DMS79 (cell line): ENCODE results near the gene ABCF2.

Experiments used
- DNase-seq: peaks from one replicate; lab custom pipeline; 2025; lab: John Stamatoyannopoulos, UW

ABCF2 gene

DNA sequence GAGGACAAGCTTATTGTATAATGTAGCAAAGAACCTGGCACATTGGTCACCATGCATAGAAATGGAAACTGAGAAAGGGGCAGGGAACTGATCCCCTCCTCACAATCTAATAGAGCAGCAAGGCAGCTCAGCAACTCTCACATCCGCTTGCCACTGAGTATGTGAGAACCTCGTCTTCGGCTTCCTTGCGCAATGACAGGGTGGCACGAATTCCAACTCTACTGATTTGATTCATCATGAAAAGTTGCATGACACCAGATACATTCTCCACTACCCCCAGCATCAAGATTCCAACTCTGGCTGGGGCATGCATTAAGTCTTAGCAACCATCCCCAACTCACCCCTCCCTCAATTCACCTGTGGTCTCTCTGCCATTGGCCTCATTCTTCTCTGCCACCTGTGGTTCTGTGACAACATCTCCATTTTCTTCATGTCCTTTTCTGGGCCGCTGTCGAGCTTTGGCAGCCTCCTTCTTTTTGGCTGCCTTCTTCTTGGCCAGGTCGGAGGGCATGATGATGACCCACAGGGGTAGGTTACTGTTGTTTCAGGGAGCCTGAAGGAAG is 976 bp downstream of the ABCF2 start:
- no peak for DNase-seq

DNA sequence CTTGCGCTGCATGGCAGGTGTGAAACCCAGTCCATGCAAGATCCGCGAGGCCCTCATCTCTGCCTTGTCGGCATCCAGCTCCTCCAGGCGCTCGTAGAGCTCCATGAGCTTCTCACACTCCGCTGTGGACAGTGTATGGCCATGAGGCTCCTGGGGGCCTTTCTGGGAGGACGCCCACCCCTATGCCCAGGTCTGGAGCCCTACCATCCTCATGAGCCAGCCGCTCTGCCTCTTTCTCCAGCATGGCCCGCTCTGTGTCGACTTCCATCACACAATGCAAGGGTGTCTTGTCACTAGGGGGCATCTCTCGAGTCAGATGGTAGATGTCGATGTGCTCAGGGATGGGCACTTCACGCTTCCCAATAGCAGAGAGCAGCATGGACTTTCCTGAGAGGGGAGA is 3.3 kb downstream of the ABCF2 start:
- DNase-seq: no peak

DNA sequence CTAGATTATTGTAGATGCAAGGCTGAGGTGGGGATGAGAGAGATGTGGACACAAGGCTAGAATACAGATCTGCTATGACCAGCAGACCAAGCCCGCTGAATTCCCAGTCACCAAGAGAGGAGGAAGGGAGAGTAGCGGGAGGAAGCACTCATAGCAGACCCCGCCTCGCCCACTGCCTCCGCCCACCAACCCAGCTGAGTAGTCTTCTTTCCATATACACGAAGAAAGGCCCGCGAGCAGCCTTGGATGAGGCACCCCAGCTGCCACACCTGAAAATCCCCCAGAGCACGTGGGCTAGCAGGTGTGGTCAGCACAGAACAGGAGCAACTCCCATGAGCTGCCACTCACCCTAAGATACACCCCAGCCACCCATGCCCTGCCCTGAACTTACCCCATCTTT is 8.8 kb downstream of the ABCF2 start:
- DNase-seq: no peak

DNA sequence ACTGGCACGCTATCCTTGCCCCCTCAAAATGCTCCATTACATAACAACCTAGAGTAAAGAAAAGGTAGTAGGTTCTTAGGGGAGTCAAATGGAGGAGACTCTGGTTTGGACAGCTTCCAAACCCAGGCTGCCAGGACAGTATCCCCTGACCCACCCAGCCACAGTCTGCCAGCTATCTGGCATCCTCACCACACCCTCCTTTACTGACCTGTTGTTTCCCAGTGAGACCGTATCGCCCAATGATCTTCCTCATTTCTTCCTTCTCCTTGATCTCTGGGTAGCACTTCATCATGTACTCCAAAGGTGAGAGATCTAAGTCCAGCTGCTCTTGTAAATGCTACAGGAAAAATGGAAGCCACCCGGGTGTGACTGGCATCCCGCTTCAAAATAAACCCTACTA is 11.6 kb downstream of the ABCF2 start:
- DNase-seq: no peak

DNA sequence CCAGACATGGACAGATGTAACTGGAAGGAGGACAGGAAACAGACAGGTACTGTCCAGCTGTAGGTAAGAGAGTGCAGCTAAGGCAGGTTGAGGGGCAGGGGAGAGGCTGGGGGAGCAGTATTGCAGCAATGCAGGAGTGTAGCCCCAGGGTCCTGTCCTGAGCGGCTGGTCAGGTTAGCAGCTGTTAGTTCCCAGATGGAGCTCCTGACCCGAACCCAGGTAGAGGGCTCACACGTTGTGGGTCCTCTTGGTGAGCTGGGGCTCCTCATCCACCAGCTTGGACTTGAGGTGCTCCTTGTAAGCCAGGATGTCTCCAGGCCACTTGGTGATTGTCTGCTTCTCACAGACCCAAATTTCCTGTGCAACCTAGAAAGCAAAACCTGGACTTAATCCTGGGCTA is 13.2 kb downstream of the ABCF2 start:
- no peak for DNase-seq

DNA sequence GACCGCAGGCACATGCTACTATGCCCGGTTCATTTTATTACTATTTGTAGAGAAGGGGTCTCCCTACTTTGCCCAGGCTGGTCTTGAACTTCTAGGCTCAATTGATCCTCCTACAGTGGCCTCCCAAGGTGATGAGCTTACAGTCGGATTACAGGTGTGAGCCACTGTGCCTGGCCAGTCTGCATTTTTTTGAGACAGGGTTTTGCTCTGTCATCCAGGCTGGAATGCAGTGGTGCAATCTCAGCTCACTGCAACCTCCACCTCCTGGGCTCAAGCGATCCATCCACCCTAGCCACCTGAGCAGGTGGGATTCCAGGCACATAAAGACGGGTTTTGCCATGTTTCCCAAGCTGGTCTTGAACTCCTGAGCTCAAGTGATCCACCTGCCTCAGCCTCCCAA is 14.4 kb downstream of the ABCF2 start:
- no peak for DNase-seq

DNA sequence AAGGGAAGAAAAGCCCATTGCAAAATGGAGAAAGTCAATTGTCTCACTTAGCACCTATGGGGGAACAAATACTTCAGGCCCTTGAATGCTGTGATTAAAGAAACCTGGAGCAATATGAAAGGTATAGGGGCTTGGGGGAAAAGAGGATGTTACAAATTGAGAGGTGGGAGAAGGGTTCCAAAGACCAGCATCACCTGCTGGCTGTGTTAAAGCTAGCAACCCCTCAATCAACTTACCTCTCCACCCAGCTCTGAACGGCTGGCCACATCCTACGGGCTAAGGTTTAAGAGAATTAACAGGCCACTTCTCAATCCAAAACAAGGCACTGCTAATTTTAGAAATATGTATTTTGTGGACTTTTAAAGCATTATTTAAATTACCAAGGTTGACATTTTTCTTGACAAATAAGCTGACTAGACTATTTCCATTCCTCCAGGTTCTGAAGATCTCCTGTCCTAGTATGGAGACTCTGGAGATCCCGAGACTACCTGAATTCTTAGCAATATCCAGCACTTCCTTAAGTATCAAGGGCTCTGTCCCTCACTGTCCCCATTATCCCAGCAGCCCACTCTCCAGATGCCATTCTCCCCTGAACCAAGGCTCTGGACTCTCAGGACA is 15.7 kb downstream of the ABCF2 start:
- DNase-seq: no peak

DNA sequence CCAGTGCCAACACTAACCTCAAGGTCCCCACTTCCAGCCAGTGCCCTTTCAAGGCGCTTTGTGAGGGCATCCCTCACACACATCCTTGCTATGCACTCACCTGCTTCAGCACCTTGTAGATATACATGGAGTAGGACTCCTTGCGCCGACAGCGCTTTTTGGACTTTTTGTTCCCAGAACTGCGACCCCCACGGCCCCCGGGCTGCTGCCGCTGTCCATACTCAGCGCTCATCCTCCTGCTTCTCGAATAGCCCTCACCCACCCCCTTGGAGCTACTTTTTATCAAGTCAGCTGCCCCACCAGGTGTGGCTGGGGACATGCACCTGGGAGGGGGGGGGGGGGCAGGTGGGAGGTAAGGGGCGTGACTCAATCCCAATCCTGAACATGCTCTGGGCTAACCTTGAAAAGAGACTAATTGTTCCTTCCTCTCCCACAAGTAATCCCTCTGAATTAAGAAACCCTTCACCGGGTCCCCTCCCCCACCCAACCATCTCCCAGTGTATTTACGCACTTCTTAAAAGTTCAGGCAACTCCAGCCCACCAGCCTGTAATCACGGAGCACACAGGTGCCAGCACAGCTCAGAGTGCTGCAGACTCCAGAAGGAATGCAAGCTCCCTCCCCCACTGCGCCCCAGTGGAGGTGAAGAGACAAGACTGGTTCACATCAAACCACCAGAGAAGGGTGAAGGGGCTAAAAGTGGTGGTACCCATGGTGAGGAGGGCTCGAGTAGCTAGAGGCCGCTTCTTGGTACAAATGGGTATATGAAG is 16.7 kb downstream of the ABCF2 start, which contains the start of gene H2BK1:
Gene H2BK1 (minus strand): TSS at position 402 of the 768 bp plus-strand sequence. CDS start 170 bp downstream, at position 232.
- no peak for DNase-seq

DNA sequence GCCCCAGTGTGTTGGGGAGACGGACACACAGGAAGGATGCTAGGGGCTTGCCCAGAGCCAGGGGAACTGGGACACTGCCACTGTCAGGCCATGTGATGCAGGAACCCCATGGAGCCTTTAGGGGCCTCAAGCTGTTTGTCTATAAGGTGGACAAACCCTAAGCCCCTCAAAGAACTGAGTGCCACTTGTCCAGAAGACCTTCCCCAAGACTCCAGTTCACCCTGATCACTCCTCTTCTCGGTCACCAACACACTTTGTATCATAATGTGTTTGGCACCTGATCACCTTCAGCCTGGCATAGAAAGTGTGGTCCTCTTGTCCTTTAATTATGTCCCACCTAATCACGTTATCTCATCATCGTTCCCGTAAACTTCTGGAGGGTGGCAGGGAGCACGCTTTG is 17.4 kb downstream of the ABCF2 start:
- no peak for DNase-seq

DNA sequence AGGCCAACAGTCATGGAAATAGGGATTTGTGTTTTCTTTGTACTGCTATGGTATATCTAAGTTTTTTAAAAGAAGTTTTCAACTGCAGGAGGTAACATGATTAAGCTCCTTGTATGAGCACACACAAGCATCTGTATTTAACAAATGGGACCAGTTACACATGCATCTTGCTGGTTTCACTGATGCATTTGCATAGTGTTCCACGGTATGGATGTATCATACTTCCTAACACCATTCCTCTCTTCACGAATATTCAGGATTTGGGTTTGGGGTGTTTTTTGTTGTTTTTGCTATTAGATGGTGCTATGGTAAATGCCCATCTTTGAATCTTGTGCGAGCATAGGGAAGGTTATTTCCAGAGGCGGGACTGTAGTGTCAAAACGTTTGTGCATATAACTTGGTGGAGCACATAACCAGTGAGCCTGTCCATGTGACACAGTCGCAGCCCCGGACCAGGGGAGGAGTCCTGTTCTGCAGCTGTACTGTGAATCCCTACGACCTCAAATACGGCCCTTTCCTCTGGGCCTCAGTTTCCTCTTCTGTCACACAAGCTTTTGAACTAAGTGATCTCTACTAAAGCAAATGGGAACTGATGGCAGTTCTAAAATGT is 18.6 kb downstream of the ABCF2 start:
- DNase-seq: no peak

DNA sequence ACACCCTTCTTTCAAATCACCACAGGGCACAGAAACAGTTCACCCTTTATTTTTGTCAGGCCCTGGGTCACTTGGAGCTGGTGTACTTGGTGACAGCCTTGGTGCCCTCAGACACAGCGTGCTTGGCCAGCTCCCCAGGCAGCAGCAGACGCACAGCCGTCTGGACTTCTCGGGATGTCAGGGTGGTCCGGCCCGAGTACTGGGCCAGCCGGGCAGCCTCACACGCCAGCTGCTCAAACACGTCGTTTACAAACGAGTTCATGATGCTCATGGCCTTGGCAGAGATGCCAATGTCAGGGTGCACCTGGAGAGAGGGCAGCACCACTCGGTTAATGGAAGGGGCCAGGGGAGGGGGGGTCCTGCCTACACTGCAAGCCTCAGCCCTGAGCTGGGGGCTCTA is 19.2 kb downstream of the ABCF2 start:
- DNase-seq: no peak

DNA sequence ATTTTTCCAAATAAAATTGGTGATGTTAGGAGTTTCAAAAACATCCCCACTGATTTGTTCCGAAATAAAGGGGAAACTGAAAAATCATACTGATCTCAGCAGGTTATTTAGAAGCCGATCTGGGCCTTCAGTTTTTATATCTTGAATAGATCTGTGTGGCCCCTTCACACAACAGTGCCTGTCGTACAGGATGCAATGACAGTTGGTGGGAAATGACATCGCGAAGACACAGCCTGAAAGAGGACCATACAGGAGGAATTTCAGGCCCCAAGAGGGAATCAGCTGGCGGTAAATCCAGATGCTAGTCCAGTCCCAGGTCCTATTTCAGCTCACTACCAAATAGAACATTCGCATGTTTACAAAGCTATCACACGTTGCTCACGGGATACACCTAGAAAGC is 19.7 kb downstream of the ABCF2 start:
- DNase-seq: no peak

DNA sequence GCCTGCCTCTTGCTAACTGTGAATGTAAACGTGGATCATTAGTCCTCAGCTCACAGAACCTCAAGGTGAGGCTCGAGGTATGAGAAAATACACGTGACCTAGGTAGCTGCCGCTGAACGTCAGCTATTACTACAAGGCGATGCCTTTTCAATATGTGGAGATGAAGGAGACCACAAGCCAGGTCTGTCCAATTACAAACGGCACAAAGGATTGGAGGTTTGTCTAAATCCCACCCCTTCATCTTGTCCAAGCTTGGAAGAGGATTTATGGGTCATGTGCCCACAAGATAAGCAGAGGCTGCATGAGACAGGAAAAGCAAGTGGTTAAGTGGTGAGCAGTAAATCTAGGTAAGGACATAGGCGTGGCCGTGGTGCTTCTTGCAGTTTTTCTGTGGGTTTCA is 20.1 kb downstream of the ABCF2 start:
- no peak for DNase-seq

DNA sequence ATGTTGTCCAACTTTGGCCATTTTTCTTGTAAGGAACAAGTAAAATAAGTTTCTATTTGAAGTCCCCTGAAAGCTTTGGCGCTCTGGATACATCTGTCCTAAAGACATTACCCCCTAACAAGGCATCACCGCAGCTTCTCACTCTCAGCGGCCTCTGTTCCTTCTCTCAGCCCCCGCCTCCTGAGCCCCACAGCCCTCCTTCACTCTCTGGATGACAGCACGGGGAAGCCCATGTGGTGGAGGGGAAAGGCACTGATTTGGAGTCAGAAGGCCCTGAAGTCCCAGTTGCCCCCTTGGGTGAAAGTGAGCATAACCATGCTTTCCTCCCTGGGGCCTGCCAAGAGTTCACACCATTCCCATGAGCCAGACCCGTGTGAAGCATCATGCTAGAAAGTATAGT is 21.3 kb downstream of the ABCF2 start:
- no peak for DNase-seq

DNA sequence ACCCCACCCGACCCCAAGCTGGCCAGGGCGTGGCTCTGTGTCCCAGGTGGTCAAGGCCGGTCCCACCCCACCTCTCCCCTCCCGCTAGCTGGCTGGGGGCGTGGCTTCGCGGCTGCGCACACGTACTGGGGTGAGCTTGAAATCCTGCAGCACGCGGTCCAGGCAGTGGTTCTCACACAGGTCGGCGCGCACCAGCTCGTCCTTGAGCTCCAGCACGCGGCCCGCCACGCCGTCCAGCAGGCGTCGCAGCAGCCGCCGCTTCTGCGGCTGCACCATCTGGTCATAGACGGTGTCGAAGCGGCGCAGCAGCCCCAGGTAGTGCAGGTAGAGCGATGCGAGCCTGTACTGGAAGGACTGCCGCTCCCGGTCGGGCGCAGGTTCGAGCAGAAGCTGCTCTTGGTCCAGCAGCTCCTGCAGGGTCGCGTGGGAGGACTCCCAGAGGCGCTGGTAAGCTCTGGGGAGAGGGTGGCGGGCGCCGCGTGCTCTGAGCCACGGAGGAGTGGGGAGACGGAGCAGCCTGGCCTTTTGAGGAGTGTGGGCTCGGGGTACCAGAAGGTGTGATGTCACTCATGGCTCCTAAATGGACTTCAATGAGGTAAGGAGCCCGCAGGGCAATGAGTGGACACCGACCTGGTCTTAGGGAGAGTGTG is 22.5 kb downstream of the ABCF2 start:
- DNase-seq: no peak

DNA sequence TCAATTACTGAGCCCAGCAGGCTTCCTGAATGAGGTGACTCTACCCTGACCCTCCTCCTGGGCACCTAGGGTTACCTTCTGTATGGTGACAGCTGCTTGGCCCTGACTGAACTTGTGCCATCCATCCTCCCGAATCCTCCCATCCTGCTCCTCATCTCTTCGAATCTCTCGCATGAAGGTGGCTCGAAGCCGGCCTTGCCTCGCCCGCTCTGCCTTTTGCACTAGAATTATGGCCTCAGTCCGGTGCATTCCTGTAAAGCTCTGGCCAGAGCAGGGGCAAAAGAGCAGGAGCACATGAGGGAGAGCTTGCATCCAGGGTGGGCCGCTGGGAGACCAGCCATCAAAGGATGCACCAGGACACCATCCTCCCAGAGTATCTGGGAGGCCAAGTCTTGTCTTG is 24.2 kb downstream of the ABCF2 start:
- no peak for DNase-seq

DNA sequence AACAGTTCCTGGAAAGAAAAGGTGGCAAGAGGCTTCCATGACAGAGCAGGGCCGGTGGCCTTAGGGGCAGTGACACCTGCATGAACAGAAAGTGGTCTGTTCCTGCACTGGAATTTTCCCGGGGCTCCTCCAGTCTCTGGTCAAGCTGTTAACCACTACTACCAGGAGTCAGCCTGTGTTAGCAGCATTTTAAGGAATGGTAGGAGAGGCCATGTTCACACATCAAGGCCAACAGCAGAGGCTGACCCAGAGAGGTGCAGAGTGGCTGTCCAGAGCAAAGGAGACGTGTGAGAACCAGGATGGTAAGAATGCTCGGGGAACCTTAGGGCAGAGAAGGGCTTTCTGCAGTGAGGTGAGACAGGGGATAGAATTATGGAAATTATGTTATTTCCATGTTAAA is 25.3 kb downstream of the ABCF2 start:
- DNase-seq: no peak

DNA sequence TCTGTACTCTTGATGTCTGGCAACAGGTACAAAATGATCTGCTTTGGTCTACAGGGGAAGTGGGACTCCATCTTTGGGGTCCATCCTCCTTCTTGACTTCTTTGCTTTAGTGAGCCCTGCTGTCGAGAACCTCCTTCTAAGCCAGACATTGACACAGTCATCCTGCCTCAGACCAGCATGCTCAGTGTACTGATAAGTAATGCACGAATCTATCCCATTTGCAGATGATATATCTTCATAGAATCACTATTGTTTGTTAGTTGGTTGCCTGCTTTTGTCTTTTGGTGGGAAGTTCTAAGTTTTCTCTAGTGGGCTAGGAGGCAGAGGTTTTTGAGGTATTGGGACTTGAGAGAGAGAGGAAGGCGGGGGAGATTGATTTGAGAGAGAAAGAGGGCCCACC is 25.7 kb downstream of the ABCF2 start:
- no peak for DNase-seq

DNA sequence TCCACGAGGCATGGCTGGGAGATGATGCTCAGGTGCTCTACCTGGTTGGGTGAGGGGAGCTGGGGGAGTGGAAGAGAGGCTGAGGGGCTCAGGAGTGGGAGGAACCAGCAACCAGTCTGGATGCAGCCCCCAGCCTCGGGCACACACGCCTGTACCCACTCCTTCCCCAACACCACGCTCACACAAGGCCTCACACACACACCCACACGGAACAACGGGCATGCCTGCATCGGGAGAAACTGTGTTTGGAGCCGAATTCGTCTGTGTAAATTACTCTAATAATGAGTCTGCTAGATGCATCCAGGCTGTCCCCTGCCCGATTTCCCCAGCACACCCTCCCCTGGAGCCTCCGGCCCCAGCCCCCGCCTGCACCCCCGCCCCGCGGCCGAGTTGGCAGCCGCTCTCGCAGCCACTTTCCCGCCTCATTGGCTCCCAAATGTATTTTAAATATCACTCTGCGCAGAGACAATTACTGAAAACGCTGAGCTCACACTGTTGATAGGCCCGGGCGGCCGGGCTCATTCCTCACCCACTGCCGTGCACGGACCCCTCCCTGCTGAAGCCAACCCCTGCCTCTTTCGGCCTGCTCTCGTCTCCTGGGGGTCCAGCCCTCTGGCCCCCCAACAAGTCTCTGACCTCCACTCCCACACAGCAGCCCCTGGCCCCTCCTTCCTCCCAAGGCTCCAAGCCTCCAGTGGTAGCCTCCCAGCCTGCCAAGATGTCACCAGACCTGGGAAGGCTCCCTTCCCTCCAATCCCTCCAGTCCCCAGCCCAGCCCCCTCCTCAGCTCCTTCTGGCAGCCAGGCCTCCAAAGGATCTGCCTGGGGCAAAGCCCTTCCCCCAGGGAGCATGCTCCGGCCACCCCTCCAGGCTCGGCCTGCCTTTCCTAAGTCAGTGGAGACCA is 27.8 kb downstream of the ABCF2 start:
- DNase-seq: peak; percentile 19

DNA sequence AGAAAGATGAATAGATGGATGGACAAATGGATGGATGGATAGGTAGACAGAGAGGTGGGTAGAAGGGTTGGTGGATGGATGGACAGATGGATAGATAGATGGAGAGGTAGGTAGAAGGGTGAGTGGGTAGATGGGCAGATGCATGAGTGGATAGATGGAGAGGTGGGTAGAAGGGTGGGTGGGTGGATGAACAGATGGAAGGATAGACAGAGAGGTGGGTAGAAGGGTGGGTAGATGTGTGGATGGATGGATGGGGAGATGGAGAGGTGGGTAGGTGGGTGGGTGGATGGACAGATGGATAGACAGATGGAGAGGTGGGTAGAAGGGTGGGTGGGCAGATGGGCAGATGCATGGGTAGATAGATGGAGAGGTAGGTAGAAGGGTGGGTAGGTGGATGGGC is 29.1 kb downstream of the ABCF2 start:
- DNase-seq: no peak

DNA sequence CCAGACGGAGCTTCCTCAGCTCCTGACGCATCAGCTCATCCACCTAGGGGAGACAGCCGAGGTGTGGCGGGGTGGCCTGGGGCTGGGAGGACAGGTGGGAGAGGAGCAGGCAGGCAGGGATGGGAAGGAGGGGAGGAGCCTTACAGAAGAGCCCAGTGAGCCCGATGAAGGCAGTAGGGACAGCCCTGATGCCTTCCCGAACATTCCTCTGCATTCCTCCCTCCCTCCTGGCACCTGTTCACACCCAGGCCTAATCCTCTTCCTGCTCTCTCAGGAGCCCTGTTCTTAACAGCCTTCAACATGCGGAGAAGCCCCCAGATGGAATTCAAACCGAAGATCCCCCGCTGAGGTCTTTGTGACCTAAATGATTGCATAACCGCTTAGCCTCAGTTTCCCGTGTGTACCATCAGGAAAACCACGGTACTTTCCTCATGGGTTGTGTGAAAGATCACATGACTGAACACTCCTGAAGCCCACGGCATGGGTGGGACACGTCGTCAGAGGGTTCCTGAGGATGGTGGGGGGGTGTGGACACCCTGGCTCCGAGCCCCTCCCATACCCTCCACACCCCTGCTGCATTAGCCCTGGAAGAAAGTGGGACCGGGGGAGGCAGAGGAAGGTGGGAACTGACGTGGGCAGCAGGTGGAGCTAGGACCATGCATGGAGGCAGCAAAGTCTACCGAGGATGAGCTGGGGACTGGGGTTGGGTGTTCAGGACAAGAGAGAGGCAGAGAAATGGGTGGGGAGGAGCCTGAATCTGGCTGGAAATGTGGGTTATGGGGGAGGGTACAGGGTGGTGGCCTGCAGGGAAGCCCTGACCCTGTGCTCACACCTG is 31.2 kb downstream of the ABCF2 start:
- DNase-seq: no peak
